HFF-Myc (cell line): ENCODE data around the gene PTH1R.

ENCODE experiments used
- DNase-seq: peaks from one replicate; pipeline ENCODE4 v3.0.0-alpha.2; 2011; ENCODE audit warnings: low read depth; ENCODE audit errors: extremely low read depth
- H3K4me3 ChIP-seq: replicated peaks from 2 replicates; pipeline ENCODE4 v1.5.1; 2011; ENCODE audit warnings: low read depth, mild to moderate bottlenecking, control low read depth, low read length
- TF ChIP-seq, protein P1 (sequence below): IDR thresholded peaks from 2 replicates; pipeline ENCODE4 v1.5.1; 2012; ENCODE audit warnings: mild to moderate bottlenecking, low read depth, low read length, control low read depth; ENCODE audit errors: missing control alignments

PTH1R gene

DNA sequence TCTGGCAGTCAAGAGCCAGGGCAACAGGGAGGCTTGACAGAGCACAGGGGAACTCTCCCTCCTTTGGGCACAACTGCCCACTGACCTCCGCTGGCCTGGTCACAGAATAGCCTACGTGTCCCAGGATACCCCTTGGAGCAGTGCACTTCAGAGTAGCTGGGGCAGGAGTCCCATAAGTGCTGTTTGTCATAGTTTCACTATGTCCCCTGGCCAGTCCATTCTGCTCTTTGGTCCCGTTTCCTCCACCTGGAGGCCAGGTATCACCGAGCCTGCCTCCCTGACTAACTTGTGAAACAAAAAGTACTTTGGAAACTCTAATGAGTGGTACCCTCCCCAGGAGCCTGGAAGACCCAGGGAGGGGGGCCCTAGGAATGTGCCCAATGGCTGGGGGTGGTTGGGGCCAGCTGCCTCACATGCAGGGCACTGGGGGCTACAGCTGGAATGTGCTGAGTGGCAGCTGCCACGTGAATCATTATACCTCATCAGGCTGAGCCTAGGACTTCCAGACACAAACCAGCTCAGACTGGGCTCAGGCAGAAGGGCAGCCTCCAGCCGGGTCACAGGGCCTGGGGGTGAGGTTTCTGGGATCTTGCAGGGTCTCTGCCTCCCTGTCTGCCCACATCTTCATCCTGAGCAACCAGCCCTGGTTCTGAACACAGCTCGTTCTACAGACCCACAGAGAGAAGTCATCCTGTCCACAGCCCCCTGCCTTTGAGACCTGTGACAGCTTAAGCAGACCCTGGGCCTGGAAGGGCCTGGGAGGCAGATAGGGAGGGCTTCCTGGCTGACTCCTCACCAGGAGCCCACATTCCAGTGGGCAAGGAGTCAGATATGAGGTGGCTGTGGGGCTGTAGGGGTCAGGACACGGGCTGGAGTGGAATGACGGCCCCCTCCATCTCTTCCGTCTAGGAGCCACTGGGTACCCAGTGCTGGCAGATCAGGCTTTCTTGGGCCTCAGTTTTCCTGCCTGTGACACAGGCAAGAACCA lies 914 bp upstream of the PTH1R start:
- TF ChIP-seq, protein P1, sequence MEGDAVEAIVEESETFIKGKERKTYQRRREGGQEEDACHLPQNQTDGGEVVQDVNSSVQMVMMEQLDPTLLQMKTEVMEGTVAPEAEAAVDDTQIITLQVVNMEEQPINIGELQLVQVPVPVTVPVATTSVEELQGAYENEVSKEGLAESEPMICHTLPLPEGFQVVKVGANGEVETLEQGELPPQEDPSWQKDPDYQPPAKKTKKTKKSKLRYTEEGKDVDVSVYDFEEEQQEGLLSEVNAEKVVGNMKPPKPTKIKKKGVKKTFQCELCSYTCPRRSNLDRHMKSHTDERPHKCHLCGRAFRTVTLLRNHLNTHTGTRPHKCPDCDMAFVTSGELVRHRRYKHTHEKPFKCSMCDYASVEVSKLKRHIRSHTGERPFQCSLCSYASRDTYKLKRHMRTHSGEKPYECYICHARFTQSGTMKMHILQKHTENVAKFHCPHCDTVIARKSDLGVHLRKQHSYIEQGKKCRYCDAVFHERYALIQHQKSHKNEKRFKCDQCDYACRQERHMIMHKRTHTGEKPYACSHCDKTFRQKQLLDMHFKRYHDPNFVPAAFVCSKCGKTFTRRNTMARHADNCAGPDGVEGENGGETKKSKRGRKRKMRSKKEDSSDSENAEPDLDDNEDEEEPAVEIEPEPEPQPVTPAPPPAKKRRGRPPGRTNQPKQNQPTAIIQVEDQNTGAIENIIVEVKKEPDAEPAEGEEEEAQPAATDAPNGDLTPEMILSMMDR: no peak
- DNase-seq: no peak

DNA sequence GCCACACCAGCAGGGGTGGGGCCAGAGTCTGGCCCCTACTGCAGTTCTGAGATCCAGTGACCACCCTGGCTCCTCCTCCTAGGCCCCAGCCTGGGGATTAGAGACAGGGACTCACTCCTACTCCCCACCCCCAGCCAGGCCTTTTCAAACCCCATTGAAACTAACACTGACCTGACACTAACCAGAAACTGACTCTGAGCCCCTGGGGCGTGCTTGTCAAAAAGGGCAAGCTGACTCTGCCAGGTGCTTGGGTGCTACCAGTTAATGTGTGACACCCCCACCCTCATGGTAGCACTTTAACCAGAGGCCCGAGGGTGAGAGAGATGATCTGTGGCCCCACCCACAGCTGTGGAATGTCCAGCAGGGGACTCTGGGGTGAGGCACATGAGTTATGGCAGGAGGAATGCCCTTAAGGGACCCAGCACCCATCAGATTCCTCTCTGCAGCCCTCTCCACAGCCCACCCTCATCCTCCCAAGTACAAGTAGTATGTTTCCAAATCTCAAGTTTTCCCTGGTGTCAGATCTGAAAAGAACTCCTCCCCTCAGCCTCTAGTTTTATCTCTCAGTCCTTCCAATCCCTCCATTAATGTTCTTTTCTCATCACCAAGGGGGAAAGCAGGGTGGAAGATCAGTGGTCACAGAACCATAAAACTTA lies 1.4 kb downstream of the PTH1R start:
- DNase-seq: no peak
- no peak overlapping the region for H3K4me3 ChIP-seq
- TF ChIP-seq, protein P1: no peak

More for the DNA sequence above, 914 bp upstream of the PTH1R start:
- no peak overlapping the region for H3K4me3 ChIP-seq

DNA sequence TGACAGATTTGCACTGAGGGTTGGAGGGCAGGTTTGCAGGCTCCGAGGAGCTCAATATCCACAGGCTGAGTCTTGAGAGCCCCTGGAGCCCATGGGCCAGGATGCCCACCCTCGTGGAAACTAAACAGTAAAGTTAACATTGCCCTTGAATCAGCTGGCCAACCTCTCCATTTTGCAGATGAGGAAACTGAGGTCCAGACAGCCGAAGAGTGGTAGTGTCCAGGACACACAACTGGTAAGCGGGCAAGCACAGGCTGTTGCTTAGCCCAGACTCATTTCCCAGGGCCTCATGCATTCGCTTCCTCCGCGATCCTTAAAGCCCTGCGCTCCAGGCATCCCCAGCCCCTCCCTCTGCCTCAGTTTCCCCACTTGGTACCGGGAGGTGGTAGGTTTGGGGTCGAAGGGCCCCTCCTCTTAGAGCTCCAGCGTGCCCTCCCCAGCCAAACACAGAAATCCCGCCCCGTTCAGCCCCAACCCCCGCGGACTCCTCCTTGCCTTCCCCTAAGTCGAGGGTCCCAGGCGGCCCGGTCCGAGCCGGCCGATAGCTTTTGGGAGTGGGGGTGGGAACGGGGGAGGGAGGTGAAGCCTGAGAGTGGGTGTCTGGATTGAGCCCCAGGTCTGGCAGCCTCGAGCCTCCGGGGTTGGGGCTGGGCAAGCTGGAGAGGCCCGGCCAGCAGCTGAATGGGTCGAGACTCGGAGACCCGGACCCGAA lies 3.5 kb downstream of the PTH1R start:
- DNase-seq: no peak
- TF ChIP-seq, protein P1: no peak
- H3K4me3 ChIP-seq: no peak overlapping the region

DNA sequence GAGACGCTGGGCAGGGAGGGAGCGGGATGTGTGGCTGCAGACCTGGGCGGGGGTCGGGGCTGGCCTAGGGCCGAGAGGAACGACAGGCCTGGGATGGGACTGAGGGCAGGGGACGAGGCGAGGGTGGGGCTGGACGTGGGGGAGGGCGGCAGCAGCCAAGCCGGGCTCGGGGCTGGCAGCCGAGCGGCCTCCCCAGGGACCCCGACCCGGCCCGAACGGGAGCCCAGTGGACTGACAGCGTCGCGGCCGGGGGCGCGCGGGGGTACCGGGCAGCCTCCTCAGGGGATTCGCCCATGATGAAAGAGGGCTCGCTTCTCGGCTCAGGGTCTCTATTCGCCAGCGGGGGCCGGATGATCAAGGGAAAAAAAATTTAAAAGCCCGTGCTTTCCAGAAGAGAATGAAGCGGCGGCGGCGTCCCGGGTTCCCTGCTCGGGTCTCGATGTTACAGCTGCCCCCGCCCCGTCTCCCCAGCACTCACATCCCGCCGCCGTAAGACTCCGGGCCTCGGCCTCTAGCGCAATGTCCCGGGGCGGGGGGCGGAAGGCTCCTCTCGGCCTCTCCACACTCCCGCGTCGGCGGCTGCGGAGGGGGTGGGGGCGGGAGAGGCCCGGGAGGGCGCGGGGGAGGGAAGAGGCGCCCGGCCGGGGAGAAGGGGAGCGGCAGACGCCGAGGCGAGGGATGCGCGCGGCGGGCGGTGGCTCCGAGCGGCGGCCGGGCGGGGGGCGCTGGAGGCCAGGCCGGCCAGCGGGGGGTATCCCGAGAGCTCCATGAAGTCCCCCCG lies 4.3 kb downstream of the PTH1R start:
- TF ChIP-seq, protein P1: no peak
- peak overlapping the region; percentile 37 for H3K4me3 ChIP-seq
- DNase-seq: no peak

DNA sequence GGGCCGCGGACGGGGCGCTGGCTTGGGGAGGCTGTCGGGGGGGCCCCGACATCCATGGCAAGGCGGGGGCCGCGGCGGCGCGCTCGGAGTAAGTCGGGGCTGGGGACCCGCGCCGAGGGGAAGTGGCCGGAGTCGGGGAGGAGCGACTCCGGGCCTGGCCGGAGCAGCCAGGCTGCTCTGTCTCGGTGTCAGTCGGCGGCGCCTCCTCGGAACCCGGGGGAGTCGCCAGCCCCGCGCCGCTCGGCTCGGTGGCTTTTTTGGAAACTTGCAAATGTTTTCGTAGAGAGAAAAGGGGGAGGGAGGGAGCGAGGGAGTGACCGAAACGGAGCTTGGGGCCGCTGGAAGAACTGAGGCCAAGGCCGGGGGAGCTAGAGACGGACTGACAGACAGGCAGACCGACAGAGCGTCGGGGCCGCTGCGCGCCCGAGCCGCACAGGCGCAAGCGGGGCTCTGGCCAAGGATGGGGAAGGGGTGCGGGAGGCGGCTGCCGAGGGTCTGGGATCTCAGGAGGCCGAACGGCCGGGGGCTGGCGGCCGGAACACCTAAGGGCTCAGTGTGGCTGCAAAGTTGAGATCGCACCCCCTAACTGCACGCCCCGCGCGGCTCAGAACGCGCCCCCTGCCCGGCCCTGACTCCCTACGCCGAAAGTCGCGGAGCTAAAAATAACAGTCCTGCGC lies 5.0 kb downstream of the PTH1R start:
- TF ChIP-seq, protein P1: no peak
- H3K4me3 ChIP-seq: peak overlapping the region; percentile 37
- no peak for DNase-seq
